Neural cell (in vitro differentiated cells): ENCODE measurements around the gene ARHGEF40. TPM values are rescaled to one million over a fixed set of nuclear protein-coding genes. Genes with fewer than 3 reads are reported as not detected.

Experiments used
- H2AFZ ChIP-seq: fragments of 200-600, 300-800 bp; sonication (generic), shearing (Covaris generic); 2 replicates; pipeline ENCODE4 v1.6.0; 2014; ENCODE audit warnings: low read depth, mild to moderate bottlenecking, antibody characterized with exemption, low read length, moderate library complexity
- H3F3A ChIP-seq: fragments of 200-600 bp; shearing (Covaris generic); 2 replicates; pipeline ENCODE4 v1.6.1; 2016; ENCODE audit warnings: mild to moderate bottlenecking, moderate library complexity, mixed read lengths, antibody characterized with exemption, low read length; ENCODE audit not compliant: insufficient read depth, poor library complexity, severe bottlenecking
- H3K27ac ChIP-seq: fragments of 200-600, 300-800 bp; sonication (generic), shearing (Covaris generic); 2 replicates; pipeline ENCODE4 v1.5.1; 2014; ENCODE audit warnings: mild to moderate bottlenecking, low read length, moderate library complexity
- H3K27me3 ChIP-seq: fragments of 300-800, 200-600 bp; sonication (generic), shearing (Covaris generic); 2 replicates; pipeline ENCODE4 v1.6.0; 2014; ENCODE audit warnings: mild to moderate bottlenecking, low read depth, low read length, moderate library complexity; ENCODE audit not compliant: insufficient read depth
- H3K36me3 ChIP-seq: fragments of 300-800, 200-600 bp; sonication (generic), shearing (Covaris generic); 2 replicates; pipeline ENCODE4 v1.5.1; 2014; ENCODE audit warnings: mild to moderate bottlenecking, antibody characterized with exemption, low read length, moderate library complexity; ENCODE audit not compliant: insufficient read depth
- H3K4me2 ChIP-seq: fragments of 300-800, 200-600 bp; sonication (generic), shearing (Covaris generic); 2 replicates; pipeline ENCODE4 v1.6.0; 2014; ENCODE audit warnings: mild to moderate bottlenecking, low read length
- H3K4me3 ChIP-seq: fragments of 300-800, 200-600 bp; sonication (generic), shearing (Covaris generic); 2 replicates; pipeline ENCODE4 v1.5.1; 2014; ENCODE audit warnings: mild to moderate bottlenecking, low read length, moderate library complexity
- H3K79me2 ChIP-seq: fragments of 200-600 bp; shearing (Covaris generic); replicated peaks from 2 replicates; pipeline ENCODE4 v1.6.0; 2014; ENCODE audit warnings: mild to moderate bottlenecking, low read length, moderate library complexity; ENCODE audit not compliant: insufficient read depth
- H3K9ac ChIP-seq: fragments of 300-800, 200-600 bp; sonication (generic), shearing (Covaris generic); 2 replicates; pipeline ENCODE4 v1.6.1; 2016; ENCODE audit warnings: mild to moderate bottlenecking, low read length, mixed read lengths
- H3K9me2 ChIP-seq: fragments of 200-600 bp; shearing (Covaris generic); 2 replicates; pipeline ENCODE4 v1.6.1; 2016; ENCODE audit warnings: mild to moderate bottlenecking, low read length, mixed read lengths; ENCODE audit not compliant: insufficient read depth
- H3K9me3 ChIP-seq: fragments of 200-600, 300-800 bp; sonication (generic), shearing (Covaris generic); 2 replicates; pipeline ENCODE4 v1.6.1; 2016; ENCODE audit warnings: mild to moderate bottlenecking, mixed run types, low read length, moderate library complexity, mixed read lengths
- H4K20me1 ChIP-seq: fragments of 200-600 bp; shearing (Covaris generic); 2 replicates; pipeline ENCODE4 v1.6.1; 2016; ENCODE audit warnings: mild to moderate bottlenecking, mixed run types; ENCODE audit not compliant: insufficient read depth
- CTCF ChIP-seq: fragments of 450-650 bp; IDR thresholded peaks from 2 replicates; pipeline ENCODE4 v1.5.1; 2014; ENCODE audit warnings: antibody characterized with exemption, mild to moderate bottlenecking, moderate library complexity; ENCODE audit not compliant: poor library complexity, severe bottlenecking
- EP300 ChIP-seq: fragments of 450-650 bp; conservative IDR thresholded peaks from 2 replicates; pipeline ENCODE4 v1.6.1; 2014; ENCODE audit warnings: antibody characterized with exemption, mild to moderate bottlenecking, moderate library complexity; ENCODE audit not compliant: poor library complexity, severe bottlenecking
- EZH2 ChIP-seq: fragments of 200-600, 300-800 bp; shearing (Covaris generic), sonication (generic); IDR thresholded peaks from 2 replicates; pipeline ENCODE4 v1.6.1; 2014; ENCODE audit warnings: antibody characterized with exemption, low read length, borderline replicate concordance, mild to moderate bottlenecking; ENCODE audit not compliant: insufficient read depth, poor library complexity, severe bottlenecking
- MXI1 ChIP-seq: fragments of 450-650 bp; conservative IDR thresholded peaks from 2 replicates; pipeline ENCODE4 v1.6.1; 2014; ENCODE audit warnings: antibody characterized with exemption, mild to moderate bottlenecking; ENCODE audit not compliant: poor library complexity, severe bottlenecking
- POLR2AphosphoS5 ChIP-seq: IDR thresholded peaks from 2 replicates; pipeline ENCODE4 v1.6.1; 2012
- RAD21 ChIP-seq: fragments of 450-650 bp; conservative IDR thresholded peaks from 2 replicates; pipeline ENCODE4 v1.6.1; 2014; ENCODE audit warnings: antibody characterized with exemption, mild to moderate bottlenecking, moderate library complexity
- REST ChIP-seq: IDR thresholded peaks from 2 replicates; pipeline ENCODE4 v1.6.1; 2012; ENCODE audit warnings: borderline replicate concordance
- SMC3 ChIP-seq: fragments of 450-650 bp; conservative IDR thresholded peaks from 2 replicates; pipeline ENCODE4 v1.6.1; 2014; ENCODE audit warnings: antibody characterized with exemption, mild to moderate bottlenecking, moderate library complexity; ENCODE audit not compliant: poor library complexity
- TAF1 ChIP-seq: IDR thresholded peaks from 2 replicates; pipeline ENCODE4 v1.6.1; 2012; ENCODE audit warnings: low read depth
- polyA plus RNA-seq: library from polyadenylated mRNA; depleted of rRNA; stranded (reverse); fragments of >200 nt; gene quantifications from 2 replicates; pipeline ENCODE4 v1.2.3, GENCODE V29; 2014

Gene ARHGEF40
- polyA plus RNA-seq, 1 donor from 2014 or later: 28.9 TPM

- no peak overlapping the region for H3K9ac ChIP-seq
- H3K36me3 ChIP-seq: peaks cover 5% of the 10 kb centered on the region
- no peak overlapping the region for H3K27ac ChIP-seq
- H4K20me1 ChIP-seq: no peaks in the 10 kb centered on the region
- no peak overlapping the region for H3K4me2 ChIP-seq
- H3F3A ChIP-seq: no peaks in the 10 kb centered on the region
- H3K4me3 ChIP-seq: no peak overlapping the region
- H3K27me3 ChIP-seq: no peaks in the 10 kb centered on the region
- H3K79me2 ChIP-seq: peaks cover 7% of the 10 kb centered on the region
- H2AFZ ChIP-seq: no peak overlapping the region
- no peaks in the 10 kb centered on the region for H3K9me3 ChIP-seq
- no peak for TF ChIP-seq MXI1
- no peak for TF ChIP-seq CTCF
- no peak for TF ChIP-seq EZH2
- no peaks in the 10 kb centered on the region for H3K9me2 ChIP-seq
Measured at GRCh38 chr14:21073921-21074320, 3.8 kb downstream of the ARHGEF40 start.

GRCh38 chr14:21074398-21075272 is 4.5 kb downstream of the ARHGEF40 start:
- Histone ChIP-seq H3F3A (no peaks in the 10 kb centered on the region), H4K20me1 (no peaks in the 10 kb centered on the region), H3K9me2 (no peaks in the 10 kb centered on the region), H3K27me3 (no peaks in the 10 kb centered on the region), H3K9me3 (no peaks in the 10 kb centered on the region), H3K27ac (no peak overlapping the region), H3K79me2 (peaks cover 7% of the 10 kb centered on the region), H2AFZ (no peak overlapping the region), H3K36me3 (peaks cover 5% of the 10 kb centered on the region), H3K9ac (no peak overlapping the region), H3K4me2 (no peak overlapping the region), H3K4me3 (no peak overlapping the region)
- TF ChIP-seq CTCF (no peak), TAF1 (no peak), SMC3 (no peak), MXI1 (no peak), RAD21 (no peak), REST (no peak), EZH2 (no peak), EP300 (no peak), POLR2AphosphoS5 (no peak)
